Measurements from ENCODE around the gene HBEGF. TPM values are rescaled to one million over a fixed set of nuclear protein-coding genes. Genes with fewer than 3 reads are reported as not detected.

The HBEGF gene
- total and polyA plus RNA-seq, 10 of the 15 experiments (the other 5 are each of a cell fraction or from before 2014, with no cell fraction given): 0.87 to 3.1 (median 2.1) TPM

GRCh38 chr5:140312067-140312790 is 34.2 kb downstream of the HBEGF start:
- no peaks in the 10 kb centered on the region for H3K36me3 ChIP-seq (ENCODE audit: control insufficient read depth in 2 of 2, insufficient read depth in 2 of 2, low read length in 1 of 2)
- H3K9me3 ChIP-seq (replicated peaks; ENCODE audit: control insufficient read depth, insufficient read depth, low read length): no peaks in the 10 kb centered on the region
- ChIA-PET RAD21 (ENCODE audit: unreplicated experiment) (no interaction called here), SMC1A (ENCODE audit: uncharacterized antibody, unreplicated experiment) (no interaction called here), CTCF (interaction anchor here (0.6 to 1.3 kb wide), 5 partner anchors 12 to 444 kb away, joined by 3 to 4 read pairs (median 3); no protein-coding TSS in a partner anchor), POLR2A (no interaction called here)
- 23% methylated on average over 4 of the region's 4 CpGs for WGBS (ENCODE audit: insufficient coverage, insufficient replicate concordance, low lambda C conversion rate, missing lambda C conversion rate)
- no peak overlapping the region for H3K27ac ChIP-seq (ENCODE audit: control insufficient read depth, insufficient read depth)
- BruUV-seq (replicated peaks): no TSS peak
- intact Hi-C loops (cut with micrococcal nuclease; ENCODE audit: unreplicated experiment): no loop called here
- TF ChIP-seq SIN3A (IDR thresholded peaks at IDR 0.05; ENCODE audit: low read depth, low read length): no peak
- TF ChIP-seq SPI1 (IDR thresholded peaks at IDR 0.05; ENCODE audit: borderline replicate concordance, insufficient read depth, low read depth, low read length): peak; percentile 25; the same call in 1 of the 2 replicates
- H3K4me1 ChIP-seq (ENCODE audit: control insufficient read depth, insufficient read depth, low read length): no peaks in the 10 kb centered on the region
- ATAC-seq (no peak), FAIRE-seq (no peak), DNase-seq (ENCODE audit: low read depth, low spot score) (no peak)
- H3K4me3 ChIP-seq: no peak overlapping the region
- in situ Hi-C loops (cut with MboI): no loop called here
- no peak overlapping the region for H3K4me2 ChIP-seq (ENCODE audit: control insufficient read depth, insufficient read depth)
- no peaks in the 10 kb centered on the region for H3K27me3 ChIP-seq (replicated peaks in 1 of 2; ENCODE audit: control insufficient read depth in 2 of 2, insufficient read depth in 2 of 2, low read length in 1 of 2)
- H3K9ac ChIP-seq (ENCODE audit: control insufficient read depth, insufficient read depth, low read length): no peak overlapping the region
- no peak overlapping the region for H2AFZ ChIP-seq (ENCODE audit: control insufficient read depth, low read depth, low read length)
- H4K20me1 ChIP-seq (ENCODE audit: control insufficient read depth, insufficient read depth): no peaks in the 10 kb centered on the region
- no peaks in the 10 kb centered on the region for H3K79me2 ChIP-seq (ENCODE audit: control insufficient read depth, insufficient read depth, low read length)

GRCh38 chr5:140311011-140311467 is 35.4 kb downstream of the HBEGF start:
- H3K4me2 ChIP-seq (ENCODE audit: control insufficient read depth, insufficient read depth): no peak overlapping the region
- no peaks in the 10 kb centered on the region for H3K9me3 ChIP-seq (replicated peaks; ENCODE audit: control insufficient read depth, insufficient read depth, low read length)
- DNase-seq (ENCODE audit: low read depth, low spot score) (no peak), FAIRE-seq (no peak), ATAC-seq (no peak)
- ChIA-PET SMC1A (ENCODE audit: uncharacterized antibody, unreplicated experiment) (interaction anchor here (0.8 to 1.2 kb wide), 2 partner anchors 42 to 67 kb away, joined by 3 read pairs; no protein-coding TSS in a partner anchor), RAD21 (ENCODE audit: unreplicated experiment) (no interaction called here), CTCF (interaction anchor here (1.2 kb wide), 2 partner anchors 41 to 67 kb away, joined by 4 to 5 read pairs; no protein-coding TSS in a partner anchor), POLR2A (interaction anchor here (0.9 kb wide), 1 partner anchor 16 kb away, joined by 3 read pairs; no protein-coding TSS in a partner anchor)
- no peaks in the 10 kb centered on the region for H4K20me1 ChIP-seq (ENCODE audit: control insufficient read depth, insufficient read depth)
- H3K9ac ChIP-seq (ENCODE audit: control insufficient read depth, insufficient read depth, low read length): no peak overlapping the region
- no TSS peak for BruUV-seq (replicated peaks)
- no peaks in the 10 kb centered on the region for H3K4me1 ChIP-seq (ENCODE audit: control insufficient read depth, insufficient read depth, low read length)
- WGBS (ENCODE audit: insufficient coverage, insufficient replicate concordance, low lambda C conversion rate, missing lambda C conversion rate): 58% methylated on average over 5 of the region's 5 CpGs
- in situ Hi-C loops (cut with MboI): no loop called here
- no peak overlapping the region for H2AFZ ChIP-seq (ENCODE audit: control insufficient read depth, low read depth, low read length)
- no peaks in the 10 kb centered on the region for H3K79me2 ChIP-seq (ENCODE audit: control insufficient read depth, insufficient read depth, low read length)
- no peaks in the 10 kb centered on the region for H3K36me3 ChIP-seq (ENCODE audit: control insufficient read depth in 2 of 2, insufficient read depth in 2 of 2, low read length in 1 of 2)
- H3K4me3 ChIP-seq: no peak overlapping the region
- H3K27ac ChIP-seq (ENCODE audit: control insufficient read depth, insufficient read depth): no peak overlapping the region
- intact Hi-C loops (cut with micrococcal nuclease; ENCODE audit: unreplicated experiment): no loop called here
- no peaks in the 10 kb centered on the region for H3K27me3 ChIP-seq (replicated peaks in 1 of 2; ENCODE audit: control insufficient read depth in 2 of 2, insufficient read depth in 2 of 2, low read length in 1 of 2)
- TF ChIP-seq NFYA (IDR thresholded peaks at IDR 0.05; ENCODE audit: borderline replicate concordance, low read depth, low read length) (no peak), TCF3 (IDR thresholded peaks at IDR 0.05; ENCODE audit: borderline replicate concordance, insufficient read depth, low read depth, low read length) (no peak), GABPA (IDR thresholded peaks at IDR 0.05; ENCODE audit: low read depth) (no peak), FOS (IDR thresholded peaks at IDR 0.05; ENCODE audit: borderline replicate concordance, extremely low read depth, insufficient read length) (no peak), ZNF217 (IDR thresholded peaks at IDR 0.05) (no peak), ATF3 (IDR thresholded peaks at IDR 0.05; ENCODE audit: borderline replicate concordance, extremely low read depth, low read depth, low read length) (no peak), RELB (IDR thresholded peaks at IDR 0.05; ENCODE audit: low read depth) (no peak), PKNOX1 (IDR thresholded peaks at IDR 0.05) (no peak), RBBP5 (conservative IDR thresholded peaks at IDR 0.05) (no peak), E2F4 (IDR thresholded peaks at IDR 0.05; ENCODE audit: low read depth, low read length) (no peak)

Data from GM12878 (cell line).